SKM-1 treated with dmso at 0.1 percent for 144 hours (cell line): Measurements from ENCODE around the gene RNF126.
A peak's percentile ranks its signal among the peaks of the same experiment; 100 is the strongest.

ENCODE experiments used
- DNase-seq: peaks from one replicate; lab custom pipeline; 2025; ENCODE audit not compliant: unreplicated experiment; lab: John Stamatoyannopoulos, UW

Gene RNF126

GRCh38 chr19:648305-648704 is 14.7 kb downstream of the RNF126 start:
- no peak for DNase-seq

GRCh38 chr19:647566-648284 is 15.3 kb downstream of the RNF126 start:
- DNase-seq: no peak

- no peak for DNase-seq
Measured at GRCh38 chr19:646779-647565, 16.0 kb downstream of the RNF126 start.

DNA sequence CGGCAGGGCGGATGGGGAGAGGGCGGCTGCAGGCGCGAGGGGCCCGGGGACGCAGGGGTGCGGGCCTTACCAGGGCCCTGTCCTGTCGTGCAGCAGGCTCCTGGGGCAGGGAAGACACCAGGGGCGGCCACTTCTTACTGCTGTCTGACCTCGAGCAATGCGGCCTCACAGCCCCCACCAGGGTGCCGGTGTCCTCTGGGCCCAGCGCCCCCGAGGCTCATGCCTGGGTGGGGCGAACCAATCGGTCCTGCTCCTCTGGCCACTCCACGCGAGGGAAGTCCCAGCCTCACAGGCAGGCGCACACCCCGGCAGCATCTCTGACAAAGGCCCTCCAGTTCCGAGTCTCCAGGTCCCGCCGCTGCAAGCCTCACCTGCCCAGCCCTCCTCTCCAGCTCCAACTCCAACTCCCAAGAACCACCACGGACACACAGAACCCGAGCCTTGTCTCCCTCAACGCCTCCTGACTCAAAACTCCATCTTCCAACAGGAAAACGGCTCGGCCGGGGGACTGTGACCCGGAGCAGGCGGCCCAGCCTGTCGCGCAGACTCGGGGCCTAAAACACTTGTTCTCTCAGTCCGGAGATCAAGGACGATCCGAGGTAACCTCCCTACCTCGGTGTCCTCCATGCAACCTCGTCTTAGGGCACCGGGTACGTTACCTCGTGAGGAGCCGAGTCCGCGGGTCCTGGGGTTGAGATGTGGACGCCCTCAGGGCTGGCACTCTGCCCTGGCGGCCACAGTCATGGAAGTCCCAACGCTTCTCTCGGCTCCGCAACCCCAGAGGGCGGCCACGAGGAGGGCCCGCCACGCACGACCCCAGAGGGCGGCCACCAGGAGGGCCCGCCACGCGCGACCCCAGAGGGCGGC is 16.9 kb downstream of the RNF126 start:
- no peak for DNase-seq

DNA sequence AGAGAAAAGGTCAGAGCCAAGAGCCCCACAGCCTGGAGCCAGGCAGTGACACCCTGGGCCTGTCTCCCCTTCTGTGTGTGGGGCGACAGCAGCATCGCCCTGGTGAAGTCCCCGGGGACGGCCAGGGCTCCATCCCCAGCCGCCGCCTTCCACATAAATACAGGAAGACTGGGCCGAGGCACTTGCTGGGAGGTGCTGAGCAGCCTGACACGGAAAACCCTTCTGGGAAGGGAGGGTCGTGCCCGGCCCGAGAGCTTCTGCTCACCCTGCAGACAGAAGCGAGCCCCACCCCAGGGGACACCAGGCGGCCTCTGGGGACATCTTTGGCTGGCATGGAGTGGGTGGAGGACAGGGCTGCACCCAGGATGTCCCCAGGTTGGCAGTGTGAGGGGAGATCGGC is 18.2 kb downstream of the RNF126 start:
- DNase-seq: no peak

- DNase-seq: no peak
Measured at GRCh38 chr19:644363-644762, 18.7 kb downstream of the RNF126 start.

GRCh38 chr19:643736-644135 is 19.3 kb downstream of the RNF126 start:
- DNase-seq: no peak

GRCh38 chr19:642767-643727 is 20.0 kb downstream of the RNF126 start:
- DNase-seq: no peak

DNA sequence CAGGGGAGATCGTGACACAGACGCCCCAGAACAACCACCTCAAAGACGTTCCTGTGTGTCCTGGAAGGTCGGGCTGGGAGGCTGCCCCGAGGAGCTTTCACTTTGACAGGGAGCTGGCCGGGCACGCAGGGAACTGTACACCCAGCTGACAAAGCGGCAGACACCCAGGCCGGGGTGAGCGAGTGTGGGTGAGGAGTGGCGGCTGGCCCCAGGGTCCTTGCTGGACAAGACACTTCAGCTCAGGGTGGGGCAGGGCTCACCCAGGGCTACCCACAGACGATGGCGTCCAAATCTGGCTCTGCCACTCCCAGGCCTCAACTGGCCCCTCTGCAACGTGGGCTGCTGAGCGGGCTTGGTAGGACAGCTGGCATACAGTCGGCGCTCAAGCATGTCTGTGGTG is 21.3 kb downstream of the RNF126 start:
- no peak for DNase-seq

DNA sequence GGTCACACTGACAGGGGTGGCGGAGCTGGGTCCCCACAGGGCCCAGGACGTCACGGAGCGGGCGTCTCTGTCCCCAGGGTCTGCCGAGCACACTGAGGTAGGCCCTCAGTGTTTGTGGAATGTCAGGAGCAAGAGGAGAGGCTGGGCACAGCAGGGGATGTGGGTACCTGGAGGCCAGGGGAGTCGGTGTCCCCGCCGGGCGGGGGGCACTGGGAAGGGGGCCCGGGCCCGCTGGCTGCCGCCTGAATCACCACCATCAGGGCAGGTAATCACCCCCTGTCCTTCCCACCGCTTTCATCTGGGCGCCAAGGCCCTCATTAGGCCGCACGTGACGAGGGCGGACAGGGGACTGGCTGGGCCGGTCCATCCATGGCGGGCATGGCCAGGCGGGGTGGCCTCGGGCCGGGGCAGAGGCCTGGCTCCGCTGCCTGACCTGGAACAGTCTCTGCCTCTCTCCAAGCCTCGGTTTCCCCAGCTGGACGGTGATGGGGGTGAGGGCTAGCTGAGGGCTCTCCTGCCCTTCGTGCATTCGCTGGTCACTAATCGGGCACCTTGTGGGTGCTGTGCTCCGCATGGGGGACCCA is 22.3 kb downstream of the RNF126 start:
- no peak for DNase-seq

DNA sequence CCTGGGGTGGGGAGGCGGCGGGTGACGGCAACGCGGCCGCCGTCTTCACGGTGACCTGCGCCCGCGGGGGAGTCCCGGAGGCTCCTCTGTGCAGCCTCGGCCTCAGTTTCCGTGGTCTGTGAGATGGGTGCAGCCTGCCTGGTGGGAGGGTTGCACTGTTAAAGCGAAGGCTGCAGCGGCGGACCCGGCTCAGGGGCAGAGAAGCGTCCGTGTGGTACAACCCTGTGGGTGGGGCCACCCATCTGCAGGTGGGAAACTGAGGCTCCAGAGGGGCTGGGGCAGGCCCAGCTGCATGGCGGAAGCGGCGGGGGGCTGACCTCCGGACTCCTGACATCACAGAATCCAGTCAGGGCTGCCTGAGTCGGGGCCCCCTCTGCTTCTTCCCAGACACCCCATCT is 22.9 kb downstream of the RNF126 start:
- no peak for DNase-seq

- DNase-seq: peak; percentile 64
Measured at GRCh38 chr19:639253-640160, 23.5 kb downstream of the RNF126 start, which contains the start of gene FGF22. Gene FGF22, plus strand, starts transcription at chr19:639879. Its CDS starts 47 bp downstream, at chr19:639926.

DNA sequence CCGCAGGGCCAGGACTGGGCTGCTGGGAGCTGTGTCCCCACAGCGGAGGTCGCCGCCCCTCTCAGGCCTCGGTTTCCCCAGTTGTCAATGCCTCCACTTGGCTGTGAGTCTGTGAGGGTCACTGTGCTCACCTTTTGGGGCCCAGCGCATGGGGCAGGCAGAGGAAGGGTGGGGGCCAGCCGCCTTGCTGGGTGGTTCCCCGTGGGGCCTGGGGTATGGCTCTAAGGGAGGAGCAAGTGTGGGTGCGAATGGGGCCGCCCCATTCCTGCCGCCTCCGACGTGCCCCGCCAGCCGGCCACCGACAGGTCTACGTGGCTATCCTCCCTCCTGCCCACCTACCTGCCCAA is 24.1 kb downstream of the RNF126 start:
- DNase-seq: no peak

DNA sequence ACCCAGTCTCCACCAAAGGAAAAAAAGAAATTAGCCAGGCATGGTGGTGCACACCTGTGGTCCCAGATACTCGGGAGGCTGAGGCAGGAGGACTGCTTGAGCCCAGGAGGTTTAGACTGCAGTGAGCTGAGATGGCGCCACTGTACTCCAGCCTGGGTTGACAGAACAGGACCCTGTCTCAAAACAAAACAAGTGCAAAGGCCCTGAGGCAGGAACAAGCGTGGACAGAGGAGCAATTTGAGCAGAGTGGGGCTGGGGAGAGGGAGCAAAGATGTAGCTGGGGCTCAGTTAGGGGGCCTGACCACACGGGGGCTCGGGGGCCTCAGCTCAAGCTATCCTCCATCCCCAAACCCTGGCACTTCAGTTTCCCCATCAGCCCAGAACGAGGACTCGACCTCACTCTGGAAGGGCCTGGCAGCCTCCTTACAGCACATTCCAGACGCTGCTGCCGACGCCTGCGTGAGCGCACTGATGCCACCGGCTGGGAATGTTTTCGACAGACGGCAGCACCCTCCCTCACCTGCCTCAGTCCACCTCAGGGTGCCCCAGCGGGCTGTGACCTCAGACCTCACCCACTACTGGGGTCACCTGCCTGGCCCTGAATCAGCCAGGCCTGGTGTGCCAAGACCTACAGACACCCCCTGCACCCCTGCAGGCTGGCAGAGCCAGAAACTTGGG is 27.9 kb downstream of the RNF126 start:
- DNase-seq: no peak

GRCh38 chr19:633786-634639 is 29.0 kb downstream of the RNF126 start:
- peak; percentile 3 for DNase-seq

DNA sequence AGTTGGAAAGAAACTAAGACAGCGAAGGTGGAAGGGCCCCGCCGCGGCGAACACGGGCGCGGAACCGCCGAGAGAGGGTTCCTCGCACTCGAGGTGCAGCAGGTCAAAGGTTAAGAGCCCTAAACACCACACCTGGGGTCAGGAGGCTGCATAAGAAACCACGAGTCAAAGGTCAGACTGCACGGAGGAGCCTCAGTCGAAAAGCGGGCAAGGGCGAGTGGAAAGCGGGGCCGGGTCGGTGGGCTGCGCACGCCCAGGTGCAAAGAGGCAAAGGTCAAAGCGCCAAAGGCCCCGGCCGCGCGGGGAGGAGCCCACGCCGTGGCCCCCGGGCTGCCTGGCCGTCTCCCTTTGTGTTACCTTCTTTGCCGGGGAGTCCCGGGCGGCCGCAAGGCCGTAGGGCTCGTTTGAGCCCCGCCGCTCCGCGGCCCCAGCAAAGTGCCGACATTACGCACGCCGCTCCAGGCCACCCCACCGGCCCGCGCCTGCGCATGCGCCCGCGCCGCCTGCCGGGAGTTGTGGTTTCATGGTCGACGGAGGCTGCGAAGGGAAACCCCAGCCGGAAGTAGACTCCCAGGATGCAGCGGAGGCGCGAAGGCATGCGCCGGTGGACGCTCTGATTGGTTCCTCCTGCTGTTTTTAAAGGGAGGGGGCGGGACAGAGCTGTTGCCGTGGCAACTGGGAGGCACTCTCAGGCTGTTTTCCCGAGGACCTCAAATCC is 29.8 kb downstream of the RNF126 start, which contains the start of gene POLRMT:
Gene POLRMT, minus strand, starts transcription at position 470 of the 718 bp plus-strand sequence. Its CDS starts 25 bp downstream, at position 445.
- peak; percentile 89 for DNase-seq

DNA sequence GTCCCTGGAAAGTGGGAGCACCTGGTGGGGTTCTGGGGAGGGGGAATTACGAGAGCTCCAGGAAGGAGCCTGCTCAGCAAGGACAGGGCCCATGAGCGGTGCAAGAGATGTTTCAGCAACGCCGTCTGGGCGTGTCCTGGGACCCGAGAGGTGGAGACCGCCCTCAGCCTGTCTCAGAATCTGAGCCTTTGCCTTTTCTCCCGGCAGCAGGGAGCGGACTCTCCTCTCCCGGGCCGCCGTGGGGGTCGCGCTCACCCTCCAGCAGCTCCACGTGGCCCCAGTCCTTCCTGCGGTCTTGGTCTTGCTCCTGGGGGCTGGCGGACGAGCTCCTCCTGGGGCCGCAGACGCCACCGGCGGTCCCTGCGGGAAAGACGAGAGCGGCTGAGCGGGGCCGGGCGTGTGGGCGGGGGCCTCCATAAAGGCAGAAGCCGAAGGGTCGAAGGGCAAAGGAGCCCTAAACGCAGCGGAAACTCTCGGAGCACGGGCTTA is 30.4 kb downstream of the RNF126 start:
- DNase-seq: no peak
